ENCODE measurements around the gene SNX8. TPM values are rescaled to one million over a fixed set of nuclear protein-coding genes. Genes with fewer than 3 reads are reported as not detected.

SNX8 gene
- total RNA-seq, 1 experiment from 2014 or later: 14.2 TPM

DNA sequence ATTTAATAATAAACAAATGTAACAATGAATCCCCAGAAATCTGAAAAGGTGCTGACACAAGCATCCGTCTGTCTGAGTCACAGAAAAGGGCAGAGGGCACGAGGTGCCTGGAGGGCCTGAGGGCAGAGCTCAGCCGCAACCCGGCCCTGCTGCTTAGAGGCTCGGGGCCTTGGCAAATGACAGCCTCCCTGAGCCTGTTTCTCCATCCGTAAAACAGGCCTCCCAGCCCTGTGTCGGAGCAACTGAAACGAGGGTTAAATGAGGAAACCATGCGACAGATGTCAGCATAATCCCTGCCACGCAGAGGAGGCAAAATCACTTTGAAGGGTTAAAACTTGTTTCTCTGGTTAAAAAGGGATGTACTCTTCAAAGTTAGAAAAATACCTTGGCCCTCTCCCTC, 47.3 kb downstream of the SNX8 start:
- no peak for DNase-seq (ENCODE audit: extremely low read depth, low read depth)

DNA sequence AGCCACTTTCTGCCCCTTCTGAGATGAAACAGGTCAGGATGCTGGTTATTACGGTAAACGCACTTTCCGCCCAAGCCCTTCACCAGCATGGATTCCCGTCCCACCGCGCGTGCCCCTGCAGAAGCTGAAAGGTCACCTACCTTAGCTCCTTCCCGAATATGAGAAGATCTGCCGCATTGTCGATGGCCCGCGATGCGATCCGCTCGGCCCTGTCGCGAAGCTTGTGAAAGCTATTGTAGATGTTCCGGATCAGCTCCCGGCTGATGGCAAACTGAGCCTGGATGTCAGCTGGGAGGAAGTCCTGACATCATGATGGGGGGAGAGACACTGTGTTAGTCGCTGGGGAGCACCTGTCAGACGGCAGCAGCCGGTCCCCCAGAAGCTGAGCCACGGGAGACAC, 50.1 kb downstream of the SNX8 start:
- DNase-seq (ENCODE audit: extremely low read depth, low read depth): no peak

DNA sequence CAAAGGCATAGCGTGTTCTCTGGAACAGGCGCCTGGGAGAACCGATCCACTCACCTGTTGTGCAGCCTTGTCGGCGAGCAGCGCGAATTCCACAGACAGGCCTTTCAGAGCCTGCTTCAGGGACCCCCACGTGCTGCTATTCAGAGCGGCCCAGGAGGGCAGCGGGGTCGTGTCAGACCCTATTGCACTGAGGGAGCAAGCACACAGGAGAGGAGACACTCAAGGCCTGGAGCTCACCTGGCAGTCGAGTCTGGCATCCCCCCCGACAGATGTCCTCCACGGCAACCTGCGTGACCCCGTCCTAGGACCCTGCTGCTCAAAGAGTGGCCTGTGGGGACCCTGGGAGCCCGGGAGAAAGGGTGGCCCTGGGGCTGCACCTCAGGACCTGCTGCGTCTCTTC, 51.1 kb downstream of the SNX8 start:
- no peak for DNase-seq (ENCODE audit: extremely low read depth, low read depth)

DNA sequence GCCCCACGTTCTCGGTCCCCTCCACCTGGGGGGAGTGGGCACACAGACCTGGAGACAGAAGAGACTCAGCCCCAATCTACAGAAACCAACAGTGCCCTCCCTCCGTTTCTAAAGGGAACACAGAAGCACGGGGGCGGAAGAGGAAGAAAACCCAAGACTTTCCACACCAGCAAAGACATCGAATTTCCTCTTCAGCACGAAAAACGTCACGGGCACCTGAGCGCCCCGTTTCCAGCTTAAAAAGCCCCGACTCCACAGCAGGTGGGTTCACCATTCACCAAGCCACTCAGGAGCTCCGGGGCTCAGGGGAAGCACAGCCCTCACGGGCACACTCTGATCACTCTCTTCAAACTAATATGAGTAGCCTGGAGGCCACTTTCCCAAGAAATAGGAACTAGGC, 52.6 kb downstream of the SNX8 start:
- no peak for DNase-seq (ENCODE audit: extremely low read depth, low read depth)

DNA sequence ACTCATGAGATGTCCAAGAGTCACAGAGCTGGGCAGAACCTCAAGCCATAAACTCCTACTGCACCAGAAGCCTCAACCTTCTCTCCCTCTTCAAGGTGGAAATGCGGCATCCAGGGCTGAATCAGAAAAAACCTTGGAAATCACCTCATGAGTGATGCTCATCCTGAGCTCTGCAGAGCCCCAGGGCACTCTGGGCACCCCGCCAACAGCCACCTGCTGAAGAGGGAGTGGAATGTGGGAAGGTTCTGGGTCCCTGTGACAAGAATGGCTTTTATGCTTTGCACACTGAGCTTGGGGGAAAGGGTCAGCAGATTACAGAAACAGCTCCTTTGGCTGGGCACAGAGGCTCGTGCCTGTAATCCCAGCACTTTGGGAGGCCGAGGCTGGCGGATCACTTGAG, 53.4 kb downstream of the SNX8 start:
- DNase-seq (ENCODE audit: extremely low read depth, low read depth): no peak

DNA sequence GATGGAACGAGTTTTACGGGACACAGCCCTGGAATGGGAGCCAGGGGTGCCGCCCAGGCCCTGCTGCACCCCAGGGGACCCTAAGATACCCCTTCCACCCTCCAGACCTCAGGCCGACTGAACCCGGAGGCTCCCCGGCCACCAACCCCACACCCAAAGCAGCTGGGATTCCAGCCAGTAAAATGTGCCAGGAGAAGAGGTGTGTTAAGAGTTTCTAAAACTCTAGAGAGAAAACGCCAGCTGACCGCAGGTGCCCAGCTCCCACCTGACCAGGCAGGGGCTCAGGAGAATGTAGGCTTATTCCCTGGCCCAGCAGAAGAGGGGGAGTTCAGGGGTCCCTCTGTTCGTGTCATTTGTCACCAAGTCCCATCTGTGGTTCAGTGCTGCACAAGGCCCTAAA, 54.8 kb downstream of the SNX8 start:
- DNase-seq (ENCODE audit: extremely low read depth, low read depth): no peak

DNA sequence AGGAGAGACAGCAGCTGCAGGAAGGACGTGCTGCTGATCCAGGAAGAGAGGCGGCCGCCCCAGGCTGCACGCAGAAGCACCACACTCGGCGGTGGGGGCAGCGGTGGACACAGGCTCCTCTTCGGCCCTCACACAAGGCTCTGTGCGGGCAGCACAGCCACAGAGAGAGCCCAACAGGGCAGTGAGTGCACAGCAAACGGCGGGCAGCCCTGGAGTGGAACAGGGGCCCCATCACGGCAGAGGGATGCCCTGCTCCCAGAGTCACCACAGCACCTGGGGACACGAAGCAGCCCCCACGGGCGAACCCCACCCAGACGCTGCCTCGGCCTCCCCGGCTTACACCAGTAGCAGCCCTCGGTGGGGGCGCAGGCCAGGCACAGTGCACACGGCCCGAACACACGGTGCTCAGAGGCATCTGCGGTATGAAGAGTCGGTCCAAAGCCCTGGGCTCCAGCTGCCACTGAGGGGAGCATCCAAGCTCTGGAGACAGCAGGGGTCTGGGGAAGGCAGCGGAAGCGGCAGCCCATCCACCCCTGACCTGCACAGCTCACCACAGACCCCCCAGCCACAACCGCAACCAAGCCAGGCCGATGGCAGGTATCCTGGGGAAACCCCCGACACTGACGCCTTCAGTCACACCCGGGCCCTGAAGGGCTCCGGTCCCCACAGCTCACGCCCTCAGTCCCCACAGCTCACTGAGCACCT, 55.4 kb downstream of the SNX8 start:
- DNase-seq (ENCODE audit: extremely low read depth, low read depth): no peak

DNA sequence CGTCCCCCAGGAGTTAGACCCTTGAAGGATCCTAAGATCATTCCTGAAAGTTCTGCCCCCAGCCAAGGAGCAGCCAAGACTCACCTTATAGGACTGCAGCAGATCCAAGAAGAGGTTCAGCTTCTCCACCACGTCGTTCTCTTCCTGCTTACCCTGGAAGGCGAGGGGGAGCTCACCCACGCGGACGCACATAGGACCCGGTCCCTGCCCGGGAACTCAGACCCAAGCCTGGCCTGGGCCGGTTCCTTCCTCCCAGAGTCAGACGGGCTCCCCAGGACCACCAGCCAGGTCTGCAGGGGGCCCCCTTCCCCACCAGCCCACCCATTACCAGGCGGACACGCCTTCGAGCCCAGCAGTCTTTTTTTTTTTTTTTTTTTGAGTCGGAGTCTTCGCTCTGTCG, 56.6 kb downstream of the SNX8 start:
- DNase-seq (ENCODE audit: extremely low read depth, low read depth): no peak

DNA sequence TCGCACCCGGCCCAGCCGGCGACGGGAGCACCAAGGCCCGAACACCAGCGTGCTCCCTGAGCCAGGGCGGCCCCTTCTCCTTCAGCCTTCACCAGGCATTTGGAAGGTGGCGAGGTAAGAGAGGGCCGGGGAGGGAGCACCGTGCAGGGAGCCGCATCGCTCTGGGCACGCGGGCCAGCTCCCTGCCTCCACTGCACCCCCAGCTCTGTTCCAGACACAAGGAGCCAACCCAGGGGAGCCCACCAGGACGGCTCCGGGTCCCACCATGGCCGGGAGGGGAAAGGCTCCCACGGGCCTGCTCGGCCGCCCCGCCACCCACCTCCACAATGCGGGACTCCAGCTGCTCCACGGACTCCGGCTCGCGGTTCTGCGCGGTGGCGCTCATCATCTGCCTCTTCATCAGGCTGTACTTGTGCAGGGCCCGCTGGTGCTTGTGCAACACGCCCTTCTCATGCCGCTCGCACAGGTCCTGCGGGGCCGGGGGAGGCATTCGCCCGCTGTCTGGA, 57.1 kb downstream of the SNX8 start:
- DNase-seq (ENCODE audit: extremely low read depth, low read depth): no peak

DNA sequence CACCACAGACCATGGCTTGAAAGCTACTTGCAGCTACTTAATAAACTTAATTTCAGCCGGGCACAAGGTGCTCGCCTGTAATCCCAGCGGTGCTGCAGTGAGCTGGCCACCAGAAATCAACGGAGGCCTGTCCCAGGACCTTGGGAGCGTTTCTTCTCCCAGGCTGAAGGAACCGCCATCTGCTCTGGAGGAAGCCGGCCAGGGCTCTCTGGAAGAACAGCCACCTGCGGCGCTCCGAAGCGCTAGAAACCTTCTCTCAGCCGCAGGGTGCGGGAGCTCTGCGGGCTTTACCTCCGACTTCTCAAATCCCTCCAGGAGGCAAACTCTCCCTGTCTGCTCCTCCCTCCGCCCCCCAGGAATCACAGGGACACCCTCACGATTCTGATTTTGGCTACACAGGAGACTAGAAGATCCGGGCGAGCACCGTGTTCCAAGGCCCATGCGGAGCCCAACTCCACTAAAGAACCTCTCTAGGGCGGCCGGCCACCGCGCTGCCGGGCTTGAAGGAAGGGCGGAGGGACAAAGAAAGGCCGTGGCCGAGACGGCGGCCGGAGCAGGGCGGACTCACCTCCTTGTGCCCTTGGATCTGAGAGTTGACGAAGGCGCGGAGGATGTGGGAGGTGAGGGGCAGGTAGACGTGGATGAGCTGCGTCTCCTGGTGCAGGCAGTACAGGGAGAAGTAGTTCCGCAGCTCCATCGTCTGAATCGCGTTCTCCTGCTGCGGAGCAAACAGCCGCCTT, 57.8 kb downstream of the SNX8 start:
- DNase-seq (ENCODE audit: extremely low read depth, low read depth): no peak

DNA sequence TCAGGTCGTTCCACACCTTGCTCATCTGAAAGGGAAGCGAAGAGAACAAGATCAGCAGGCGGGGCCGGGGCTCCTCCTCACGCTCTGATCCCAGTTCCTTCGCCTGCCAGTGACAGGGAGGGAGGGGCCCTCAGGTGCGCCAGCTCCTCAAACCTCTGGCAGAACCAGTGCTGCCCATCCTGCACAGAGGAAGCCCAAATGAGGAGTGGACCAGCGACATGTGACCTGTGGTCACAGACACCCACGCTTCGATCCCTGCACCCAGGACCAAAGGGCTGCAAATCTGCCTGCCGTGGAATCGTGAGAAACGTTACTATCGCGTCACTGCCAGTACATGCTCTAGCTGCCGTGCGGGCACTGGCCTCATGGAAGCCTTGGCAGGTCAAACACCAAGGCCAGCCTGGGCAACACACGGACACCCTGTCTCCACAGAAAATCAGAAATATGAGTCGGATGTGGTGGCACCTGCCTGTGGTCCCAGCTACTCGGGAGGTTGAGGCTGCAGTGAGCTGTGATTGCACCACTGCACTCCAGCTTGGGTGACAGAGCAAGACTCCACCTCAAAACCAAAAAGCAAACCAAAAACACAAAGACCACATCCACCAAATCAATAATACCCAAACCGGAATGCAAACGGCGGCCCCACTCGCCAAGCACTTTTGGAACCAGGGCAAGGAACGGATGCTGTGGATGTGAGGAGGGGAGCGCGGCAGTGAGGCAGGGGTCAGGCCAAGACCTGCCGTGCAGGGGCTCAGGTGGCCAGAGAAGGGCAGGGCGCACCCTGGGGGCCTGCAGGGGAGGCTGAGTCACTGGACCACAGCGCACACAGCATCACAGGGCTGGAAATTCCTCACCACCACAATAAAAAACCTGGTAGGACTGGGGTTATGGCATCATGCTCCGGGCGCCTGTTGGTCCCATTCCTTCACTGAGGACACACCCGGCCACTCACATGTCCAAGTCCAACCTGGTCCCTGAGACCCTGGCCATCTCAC, 58.8 kb downstream of the SNX8 start:
- no peak for DNase-seq (ENCODE audit: extremely low read depth, low read depth)

DNA sequence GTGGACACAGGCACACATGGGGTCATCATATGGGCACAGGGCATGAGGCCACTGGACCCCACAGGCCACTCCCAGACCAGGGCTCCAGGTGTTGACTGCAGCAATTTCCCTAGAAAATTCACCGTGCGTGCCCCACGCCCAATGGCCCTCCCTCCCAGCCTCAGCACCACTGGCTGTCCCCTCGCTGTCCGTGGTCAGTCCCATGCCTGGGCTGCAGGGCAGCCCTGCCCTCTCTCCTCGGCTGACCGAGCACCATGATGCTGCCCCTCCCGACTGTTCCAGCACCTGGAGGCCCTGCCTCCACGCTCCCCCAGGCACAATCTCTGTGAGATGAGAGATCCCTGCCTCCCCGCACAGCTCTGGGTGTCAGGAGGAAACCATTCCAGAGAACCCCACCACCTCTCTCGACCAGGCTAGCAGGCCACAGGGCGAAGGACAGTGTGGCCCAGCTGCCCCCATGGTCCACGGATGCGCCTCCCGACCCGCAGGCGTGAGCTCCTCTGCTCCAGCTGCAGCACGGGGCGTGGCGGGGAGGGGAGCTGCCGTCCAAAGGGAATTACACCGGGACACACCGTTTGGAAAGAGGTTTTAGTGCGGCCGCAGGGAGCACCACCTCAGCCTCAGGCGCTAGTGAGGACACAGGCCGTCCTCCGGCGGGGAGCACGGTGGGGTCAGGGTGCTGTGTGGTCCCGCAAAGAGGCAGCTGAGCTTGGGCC, 59.7 kb downstream of the SNX8 start:
- DNase-seq (ENCODE audit: extremely low read depth, low read depth): no peak

DNA sequence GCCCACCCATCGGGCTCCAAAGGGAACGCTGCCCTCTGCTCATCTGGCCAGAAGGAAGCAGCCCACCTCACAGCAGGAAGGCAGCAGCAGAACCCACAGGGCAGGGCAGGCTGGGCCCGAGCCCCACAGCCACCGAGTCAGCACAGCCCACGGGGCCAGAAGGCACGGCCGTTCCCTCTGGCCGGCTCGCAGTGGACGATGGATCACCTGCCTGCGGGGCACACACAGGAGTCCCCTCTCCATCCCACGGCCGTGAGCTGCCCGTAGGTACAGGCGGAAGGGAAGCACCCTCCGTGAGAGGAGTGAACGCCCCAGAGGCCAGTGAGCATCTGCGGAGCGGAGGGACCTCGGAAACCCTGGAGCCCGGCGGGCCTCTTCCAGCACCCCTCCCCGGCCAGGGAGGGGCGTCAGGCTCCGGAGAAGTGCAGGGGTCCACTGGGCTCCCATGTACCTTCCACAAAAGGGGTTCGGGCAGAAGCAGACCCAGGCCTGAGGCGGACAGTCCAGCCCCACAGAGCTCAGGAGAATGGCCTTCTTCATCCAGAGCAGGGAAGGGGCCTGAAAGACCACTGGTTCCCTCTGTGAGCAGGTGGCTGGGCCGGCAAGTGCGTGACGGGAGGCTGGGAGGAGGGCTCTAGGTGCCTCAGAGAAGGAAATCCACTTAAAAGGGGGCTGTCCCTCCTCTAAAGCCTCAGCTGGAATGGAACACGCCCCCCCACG, 60.6 kb downstream of the SNX8 start:
- DNase-seq (ENCODE audit: extremely low read depth, low read depth): no peak

DNA sequence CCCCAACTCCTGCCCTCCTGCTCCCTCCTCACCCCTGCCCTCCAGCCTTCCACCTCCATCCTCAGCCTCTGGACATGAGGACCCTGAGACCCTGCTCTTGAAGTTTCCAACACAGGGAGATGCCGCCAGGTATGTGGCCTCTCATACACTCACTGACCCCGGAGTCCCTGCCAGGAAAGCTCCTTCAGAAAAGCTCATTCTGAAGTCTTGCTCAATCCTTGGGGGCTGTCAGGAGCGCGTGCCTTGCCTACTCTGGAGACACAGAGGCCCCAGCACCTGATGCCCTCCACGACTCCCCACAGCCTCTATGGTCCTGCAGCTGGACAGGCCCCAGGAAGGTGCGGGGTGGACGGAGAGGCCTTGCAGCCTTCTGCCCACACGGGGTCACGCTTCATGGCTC, 61.2 kb downstream of the SNX8 start:
- no peak for DNase-seq (ENCODE audit: extremely low read depth, low read depth)

DNA sequence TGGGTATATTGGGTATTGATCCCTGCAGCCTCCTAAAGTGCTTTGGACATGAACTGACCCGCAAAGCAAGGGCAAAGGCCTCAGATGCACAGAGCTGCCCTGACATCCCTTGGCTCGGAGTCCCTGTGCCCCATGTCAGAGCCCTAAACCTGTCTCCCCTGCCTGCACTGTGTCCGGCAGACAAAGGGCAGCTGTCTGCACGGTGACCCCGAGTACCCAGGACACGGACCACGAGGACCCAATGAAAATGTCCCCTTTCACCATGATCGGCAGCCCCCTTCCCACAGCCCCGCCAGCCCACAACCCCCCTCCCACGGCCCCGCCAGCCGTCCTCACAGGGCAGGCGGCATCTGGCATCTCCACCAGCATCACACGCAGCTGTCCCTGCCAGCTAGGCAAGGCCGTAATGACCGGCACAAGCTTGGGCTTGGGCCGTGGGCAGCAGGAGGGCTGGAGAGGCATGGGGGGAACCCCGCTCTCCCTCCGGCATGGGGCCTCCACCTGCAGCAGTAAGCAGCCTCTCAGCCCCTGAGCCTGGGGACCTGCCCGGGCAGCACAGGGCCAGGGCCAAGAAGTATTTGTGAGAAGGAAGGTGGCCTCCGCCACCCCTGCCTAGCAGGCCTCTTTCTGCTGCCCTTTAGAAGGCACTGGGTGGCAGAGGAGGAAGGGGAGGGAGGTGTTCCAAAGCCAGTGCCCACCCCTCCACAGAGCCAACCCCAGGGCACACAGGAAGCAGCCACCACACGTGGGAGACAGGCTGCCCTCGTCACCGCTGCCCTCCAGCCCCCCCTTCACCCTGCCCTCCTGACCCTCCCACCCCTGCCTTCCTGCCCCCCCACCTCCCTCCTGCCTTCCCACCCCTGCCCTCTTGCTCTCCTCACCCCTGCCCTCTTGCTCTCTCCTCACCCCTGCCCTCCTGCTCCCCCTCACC, 62.1 kb downstream of the SNX8 start:
- DNase-seq (ENCODE audit: extremely low read depth, low read depth): no peak

DNA sequence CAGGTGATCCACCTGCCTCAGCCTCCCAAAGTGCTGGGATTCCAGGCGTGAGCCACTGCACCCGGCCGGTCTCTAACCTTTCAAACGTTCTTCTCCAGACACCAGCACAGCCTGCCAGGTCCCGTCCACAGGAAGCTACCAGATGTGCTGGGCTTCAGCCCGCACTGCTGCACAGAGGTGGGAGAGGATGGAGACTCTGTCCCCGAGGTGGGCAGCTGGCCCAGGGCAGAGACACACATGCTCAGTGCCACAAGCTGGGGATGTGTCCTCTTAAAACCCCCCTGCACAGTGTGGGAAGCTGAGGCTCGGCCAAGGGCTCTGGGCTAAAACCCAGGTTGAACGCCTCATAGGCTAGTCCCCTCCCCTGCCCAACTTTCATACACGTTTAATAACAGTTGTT, 62.9 kb downstream of the SNX8 start:
- DNase-seq (ENCODE audit: extremely low read depth, low read depth): no peak

DNA sequence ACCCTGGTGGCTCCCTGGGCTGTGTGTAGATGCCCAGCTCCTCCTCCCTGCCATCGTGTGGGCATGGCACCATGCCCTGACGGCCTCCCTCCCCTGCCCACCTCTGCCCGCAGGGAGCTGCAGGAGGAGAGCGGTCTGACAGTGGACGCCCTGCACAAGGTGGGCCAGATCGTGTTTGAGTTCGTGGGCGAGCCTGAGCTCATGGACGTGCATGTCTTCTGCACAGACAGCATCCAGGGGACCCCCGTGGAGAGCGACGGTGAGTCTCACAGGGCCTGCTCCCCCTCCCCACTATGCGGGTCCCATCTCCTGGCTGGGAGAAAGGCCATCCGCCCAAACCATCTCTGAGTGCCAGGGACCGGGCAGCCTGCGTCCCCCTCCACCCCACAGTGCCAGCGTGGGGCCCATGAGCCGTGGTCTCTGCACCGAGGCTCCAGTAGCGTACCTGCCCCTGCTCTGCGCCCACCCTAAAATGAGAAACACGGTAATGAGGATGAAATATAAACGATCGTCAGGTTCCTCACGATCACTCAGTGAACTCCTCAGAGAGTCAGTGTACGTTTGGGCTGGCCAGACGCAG, 64.4 kb downstream of the SNX8 start:
- no peak for DNase-seq (ENCODE audit: extremely low read depth, low read depth)

DNA sequence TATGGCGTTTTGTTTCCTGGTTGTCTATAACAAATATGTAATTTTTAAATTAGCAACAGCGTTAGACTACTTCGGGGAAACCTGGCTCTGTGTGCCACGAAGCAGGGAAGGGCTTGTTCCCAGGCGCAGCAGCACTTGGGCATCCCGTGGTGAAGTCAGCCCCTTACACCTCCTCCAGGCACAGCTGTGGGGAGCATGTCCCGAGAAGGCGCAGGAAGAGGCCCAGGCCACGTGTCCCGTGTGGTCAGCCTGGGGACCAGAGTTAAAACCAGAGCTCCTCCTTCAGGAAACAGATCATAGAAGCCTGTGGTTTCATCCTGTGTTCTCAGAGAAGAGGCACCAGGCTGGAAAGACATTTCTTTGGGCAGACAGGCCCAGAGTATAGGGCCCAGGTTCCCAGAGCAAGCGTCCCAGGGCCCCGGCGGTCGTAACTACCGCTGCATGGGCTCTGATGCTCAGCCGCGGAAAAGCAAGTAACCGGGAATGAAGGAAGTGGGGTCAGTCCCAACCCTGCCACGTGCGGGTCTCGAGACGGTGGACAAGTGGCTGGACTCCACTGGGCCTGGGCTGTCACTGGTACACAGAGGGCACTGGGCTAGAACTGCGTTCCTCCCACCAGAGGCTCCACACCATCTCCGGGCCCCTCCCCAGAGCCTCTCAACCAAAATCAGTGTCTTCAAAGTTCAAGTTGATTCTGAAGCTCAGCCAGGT, 65.1 kb downstream of the SNX8 start:
- no peak for DNase-seq (ENCODE audit: extremely low read depth, low read depth)

Measured in NCI-H460 (cell line).